ENCODE data around the gene TMEM182.

TMEM182 gene, protein sequence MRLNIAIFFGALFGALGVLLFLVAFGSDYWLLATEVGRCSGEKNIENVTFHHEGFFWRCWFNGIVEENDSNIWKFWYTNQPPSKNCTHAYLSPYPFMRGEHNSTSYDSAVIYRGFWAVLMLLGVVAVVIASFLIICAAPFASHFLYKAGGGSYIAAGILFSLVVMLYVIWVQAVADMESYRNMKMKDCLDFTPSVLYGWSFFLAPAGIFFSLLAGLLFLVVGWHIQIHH

GRCh38 chr2:102761763-102762162 is at the start of gene TMEM182:
Gene TMEM182 (plus strand): TSS chr2:102762031. CDS start chr2:102762218, 187 bp downstream.
- DNase-seq = no peak

DNA sequence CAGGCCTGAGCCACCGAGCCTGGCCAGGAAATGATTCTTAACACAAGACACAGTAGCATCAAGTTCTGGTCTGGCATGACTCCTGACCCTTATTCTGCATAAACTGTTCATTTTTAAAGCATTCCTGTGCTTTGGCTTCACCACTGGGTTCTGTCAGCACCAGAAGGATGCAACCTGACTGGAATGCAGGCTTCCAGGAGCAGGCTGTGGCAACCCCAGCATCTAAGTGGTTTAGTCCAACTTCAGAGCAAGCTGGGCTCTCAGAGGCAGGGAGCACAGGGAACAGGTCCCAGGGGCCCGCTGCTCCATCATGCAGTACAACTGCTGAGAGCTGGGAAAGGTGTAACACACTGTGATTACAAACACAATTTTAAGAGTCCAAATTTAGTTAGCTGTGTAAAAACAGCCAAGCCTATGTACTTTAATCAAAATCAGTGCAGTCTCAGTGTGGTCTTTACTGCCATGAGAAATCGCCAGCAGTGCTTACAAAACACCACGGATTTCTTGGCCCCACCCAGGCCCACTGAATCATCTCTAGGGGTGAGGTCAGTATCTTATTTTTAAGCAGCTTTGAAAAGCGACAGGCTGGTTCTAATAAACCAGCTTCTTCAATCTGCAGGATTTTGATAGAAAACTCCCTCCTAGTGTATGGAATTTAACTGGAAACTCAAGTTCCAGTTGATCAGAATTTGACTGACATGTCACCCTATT is 44.4 kb upstream of the TMEM182 start:
- no peak for DNase-seq

GRCh38 chr2:102718387-102719316 is 43.2 kb upstream of the TMEM182 start:
- no peak for DNase-seq

GRCh38 chr2:102724016-102724490 is 37.8 kb upstream of the TMEM182 start:
- no peak for DNase-seq

GRCh38 chr2:102724553-102724952 is 37.3 kb upstream of the TMEM182 start:
- no peak for DNase-seq

- DNase-seq = no peak
Measured at GRCh38 chr2:102726128-102727087, 35.4 kb upstream of the TMEM182 start.

DNA sequence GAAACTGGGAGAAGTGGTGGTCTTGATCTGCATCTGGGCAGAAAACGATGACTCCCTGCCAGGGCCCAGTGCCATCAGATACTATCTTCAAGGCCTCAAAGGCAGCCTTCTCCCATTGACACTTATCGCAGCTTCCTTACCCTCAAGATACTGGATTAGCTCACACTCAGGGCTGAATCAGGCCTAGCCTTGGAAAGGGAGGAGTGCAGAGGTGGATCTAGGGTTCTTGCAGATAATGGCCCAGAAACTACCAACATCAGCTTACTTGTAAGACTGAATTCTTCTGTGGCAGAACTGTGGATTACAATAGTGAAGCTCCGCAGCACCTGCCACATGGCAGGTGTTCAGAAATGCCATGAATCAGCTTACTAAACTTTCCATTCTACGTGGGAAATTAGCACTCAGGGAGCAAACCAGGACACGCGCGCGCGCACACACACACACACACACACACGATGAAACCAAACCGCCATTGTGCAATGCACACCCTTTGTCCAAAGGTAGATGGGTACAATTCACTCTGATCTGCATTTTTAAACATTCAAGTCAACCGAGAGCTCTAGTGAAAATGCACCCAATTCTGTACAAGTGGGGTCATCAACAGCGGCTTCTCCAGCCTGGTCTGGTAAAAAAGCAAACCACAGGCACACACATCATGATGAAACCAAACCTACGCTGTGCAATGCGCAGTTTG is 26.3 kb upstream of the TMEM182 start:
- no peak for DNase-seq

DNA sequence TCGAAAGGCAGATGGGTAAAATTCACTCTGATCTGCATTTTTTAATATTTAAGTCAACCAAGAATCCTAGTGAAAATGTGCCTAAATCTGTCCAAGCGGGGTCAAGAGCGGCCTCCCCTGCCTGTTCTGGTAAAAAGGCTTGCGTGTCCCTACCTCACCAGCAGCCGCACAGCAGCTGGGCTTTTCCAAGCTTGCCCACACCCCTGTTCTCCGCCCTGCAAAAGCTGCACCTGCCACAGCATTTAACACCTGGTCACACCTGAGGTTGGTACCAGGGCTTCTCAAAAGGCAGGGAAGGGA is 25.8 kb upstream of the TMEM182 start:
- DNase-seq = peak in 1 of 2 experiments; percentile 23

- peak; percentile 45 to 61 for DNase-seq
Measured at GRCh38 chr2:102736410-102737409, 25.1 kb upstream of the TMEM182 start.

- no peak for DNase-seq
Measured at GRCh38 chr2:102737431-102737830, 24.4 kb upstream of the TMEM182 start.

DNA sequence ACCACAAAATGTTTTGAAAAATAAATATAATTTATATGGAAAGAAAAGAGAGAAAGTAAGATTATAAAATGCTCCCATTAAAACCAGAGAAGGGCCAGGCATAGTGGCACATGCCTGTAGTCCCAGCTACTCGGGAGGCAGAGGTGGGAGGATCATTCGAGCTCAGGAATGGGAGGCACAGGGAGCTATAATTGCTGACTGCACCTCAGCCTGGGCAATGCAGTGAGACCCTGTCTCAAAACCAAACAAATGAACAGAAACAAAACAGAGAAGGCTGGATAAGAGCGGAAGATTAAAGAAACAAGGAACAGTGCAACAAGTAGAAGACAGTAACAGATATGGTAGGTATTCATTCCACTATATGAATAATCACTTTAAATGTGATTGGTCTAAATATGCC is 18.6 kb upstream of the TMEM182 start:
- no peak for DNase-seq

DNA sequence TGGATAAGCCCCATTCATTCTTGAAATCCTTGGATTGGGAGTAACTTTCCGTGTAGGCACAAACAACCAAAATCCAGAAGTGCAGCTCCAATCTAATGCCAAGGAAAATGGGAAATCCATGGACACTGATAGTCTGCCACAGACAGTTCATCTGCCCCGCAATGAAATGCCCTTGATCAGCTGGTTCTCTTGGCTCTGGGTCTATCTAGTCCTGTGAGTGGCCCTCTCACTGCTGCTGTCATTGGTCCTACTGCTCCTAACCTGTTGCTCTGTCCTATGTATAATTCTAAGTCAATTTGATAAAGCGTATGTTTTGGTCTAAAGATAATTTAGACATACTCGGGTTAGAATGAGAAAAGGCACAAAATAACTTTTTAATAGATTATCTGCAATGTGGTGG is 13.7 kb upstream of the TMEM182 start:
- no peak for DNase-seq

GRCh38 chr2:102749938-102750337 is 11.9 kb upstream of the TMEM182 start:
- DNase-seq = no peak

DNA sequence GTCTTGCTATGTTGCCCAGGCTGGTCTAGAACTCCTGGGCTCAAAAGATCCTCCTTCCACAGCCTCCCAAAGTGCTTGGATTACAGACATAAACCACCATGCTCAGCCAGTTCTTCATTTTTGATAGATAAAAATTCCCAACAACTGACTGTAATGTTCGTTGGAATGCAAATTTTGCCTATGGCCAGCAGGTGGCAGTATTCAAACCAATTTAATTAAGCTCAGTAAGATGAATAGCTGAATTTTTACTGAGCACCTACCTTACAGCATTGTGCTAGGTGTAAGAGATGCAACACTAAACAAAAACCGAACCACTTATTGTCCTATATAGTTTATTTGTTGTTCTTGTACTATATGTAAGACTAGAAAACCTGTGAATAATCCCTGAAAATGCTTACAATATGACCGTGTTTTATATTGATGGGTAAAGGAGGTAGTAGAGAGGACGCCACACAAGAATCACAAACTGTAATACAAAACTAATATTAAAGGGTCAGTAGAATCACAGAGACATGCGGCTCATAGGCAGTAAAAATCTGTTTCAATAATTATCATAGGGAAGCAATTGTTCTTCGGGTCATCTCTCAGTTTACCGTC is 8.2 kb upstream of the TMEM182 start:
- DNase-seq = peak; percentile 60 to 63

DNA sequence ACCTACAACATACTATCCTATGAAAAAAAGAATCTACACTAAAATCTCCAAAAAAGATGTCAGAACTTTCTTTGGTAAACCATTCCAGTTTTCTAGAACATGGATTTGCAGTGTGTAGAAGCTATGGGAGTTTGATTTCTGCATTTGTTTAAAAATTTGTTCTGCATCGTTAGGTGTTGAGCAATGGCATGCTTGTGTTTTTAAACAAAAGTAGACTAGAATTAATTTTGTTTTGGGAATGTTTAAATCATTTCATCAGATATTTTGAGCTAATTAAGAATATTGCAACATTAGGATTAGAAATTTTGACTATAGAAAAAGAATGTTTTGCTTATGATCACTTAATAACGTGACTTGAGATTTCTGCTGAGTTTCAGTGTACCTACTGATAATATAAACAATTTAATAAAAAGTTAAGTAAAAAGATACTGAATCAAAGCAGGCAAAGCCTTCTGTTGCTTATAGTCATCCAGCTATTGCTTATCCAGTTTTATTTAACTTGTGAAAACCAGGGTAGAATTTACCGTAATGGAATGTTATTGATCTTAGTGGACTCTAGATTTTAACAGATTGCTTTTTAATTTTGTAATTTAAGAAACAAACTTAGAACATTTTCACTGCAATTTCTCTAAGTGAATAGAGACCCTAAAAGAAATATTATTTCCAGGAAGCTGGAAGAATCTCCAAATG is 7.2 kb upstream of the TMEM182 start:
- DNase-seq = no peak

DNA sequence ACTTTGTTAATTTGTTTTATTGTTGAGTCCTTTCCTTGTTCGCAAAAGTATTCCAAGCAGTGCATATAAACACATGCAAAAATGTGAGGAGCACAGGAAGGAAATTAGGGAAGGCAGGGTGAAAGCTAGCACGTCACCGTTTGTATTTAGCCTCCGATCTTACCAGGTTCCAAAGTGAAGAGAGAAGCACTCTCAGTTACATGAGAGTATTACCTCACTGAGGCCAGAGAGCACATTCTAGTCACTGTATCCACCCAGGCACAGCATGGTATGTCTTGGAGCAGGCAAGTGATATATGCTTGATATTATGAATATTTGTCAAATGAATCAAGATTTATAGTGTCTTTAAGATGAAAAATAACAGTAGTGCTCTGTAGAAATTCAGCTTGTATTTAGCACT is 6.5 kb upstream of the TMEM182 start:
- no peak for DNase-seq

DNA sequence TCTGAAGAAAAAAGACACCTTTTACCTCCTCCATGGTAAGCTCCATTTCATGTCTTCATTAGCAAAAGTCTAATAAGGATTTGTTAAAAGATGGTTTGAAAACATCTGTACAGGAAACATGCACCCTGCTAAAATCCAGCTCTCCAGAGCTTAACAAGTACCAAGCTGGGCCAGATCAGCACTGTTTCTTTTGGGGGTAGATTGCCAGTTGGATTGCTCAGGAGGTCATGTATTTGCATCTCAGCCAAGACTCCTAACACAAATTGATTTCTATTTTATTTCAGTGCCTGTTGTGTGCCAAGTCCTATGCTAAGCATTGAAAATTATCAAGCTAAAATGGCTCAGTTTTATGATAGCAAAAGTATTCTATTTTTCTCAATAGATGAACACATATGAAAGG is 3.4 kb upstream of the TMEM182 start:
- no peak for DNase-seq

- no peak for DNase-seq
Measured at GRCh38 chr2:102764083-102764482, 2.3 kb downstream of the TMEM182 start.

- DNase-seq = peak in 1 of 2 experiments; percentile 5
Measured at GRCh38 chr2:102765061-102765460, 3.2 kb downstream of the TMEM182 start.
